Measurements from ENCODE around the gene TADA2B.

- no peak for TF ChIP-seq CTCF (IDR thresholded peaks at IDR 0.05)
- no peak for TF ChIP-seq POLR2A (IDR thresholded peaks at IDR 0.05)
These were observed 17.4 kb downstream of the TADA2B start for GRCh38 chr4:7060346-7061150.
